Measurements from ENCODE around the gene HBD. TPM values are rescaled to one million over a fixed set of nuclear protein-coding genes. Genes with fewer than 3 reads are reported as not detected.

HBD gene
- polyA plus RNA-seq, 1 experiment: 42.2 TPM

GRCh38 chr11:5239046-5239445 lies 4.8 kb upstream of the HBD start:
- Histone ChIP-seq H3K27me3 (ENCODE audit: control insufficient read depth, insufficient read depth, low read length) (no peaks in the 10 kb centered on the region), H3K9me3 (ENCODE audit: control insufficient read depth, insufficient read depth, low read length) (no peaks in the 10 kb centered on the region), H3K4me3 (ENCODE audit: low read depth, low read length) (no peak overlapping the region), H3K27ac (ENCODE audit: low read depth, low read length) (no peak overlapping the region)
- no peak for DNase-seq (ENCODE audit: low read depth, low spot score)
- ChIA-PET CTCF (no interaction called here), POLR2A (no interaction called here)
- TF ChIP-seq CTCF (IDR thresholded peaks at IDR 0.05; ENCODE audit: low read depth, low read length): no peak

GRCh38 chr11:5238486-5238885 lies 4.2 kb upstream of the HBD start:
- no peak for TF ChIP-seq CTCF (IDR thresholded peaks at IDR 0.05; ENCODE audit: low read depth, low read length)
- Histone ChIP-seq H3K27ac (ENCODE audit: low read depth, low read length) (no peak overlapping the region), H3K9me3 (ENCODE audit: control insufficient read depth, insufficient read depth, low read length) (no peaks in the 10 kb centered on the region), H3K27me3 (ENCODE audit: control insufficient read depth, insufficient read depth, low read length) (no peaks in the 10 kb centered on the region), H3K4me3 (ENCODE audit: low read depth, low read length) (no peak overlapping the region)
- POLR2A ChIA-PET: no interaction called here
- CTCF ChIA-PET: interaction anchor here (1.9 kb wide), 1 partner anchor 34 kb away, joined by 3 read pairs; no protein-coding TSS in a partner anchor
- no peak for DNase-seq (ENCODE audit: low read depth, low spot score)

- CTCF ChIA-PET: interaction anchor here (1.9 kb wide), 1 partner anchor 33 kb away, joined by 3 read pairs; no protein-coding TSS in a partner anchor
- no peak for TF ChIP-seq CTCF (IDR thresholded peaks at IDR 0.05; ENCODE audit: low read depth, low read length)
- H3K27me3 ChIP-seq (ENCODE audit: control insufficient read depth, insufficient read depth, low read length): no peaks in the 10 kb centered on the region
- POLR2A ChIA-PET: no interaction called here
- no peak for DNase-seq (ENCODE audit: low read depth, low spot score)
- H3K27ac ChIP-seq (ENCODE audit: low read depth, low read length): no peak overlapping the region
- H3K9me3 ChIP-seq (ENCODE audit: control insufficient read depth, insufficient read depth, low read length): no peaks in the 10 kb centered on the region
- H3K4me3 ChIP-seq (ENCODE audit: low read depth, low read length): no peak overlapping the region
Measured at GRCh38 chr11:5237420-5237819, 3.1 kb upstream of the HBD start.

GRCh38 chr11:5235364-5236095 lies 1.2 kb upstream of the HBD start:
- Histone ChIP-seq H3K4me3 (ENCODE audit: low read depth, low read length) (no peak overlapping the region), H3K27ac (ENCODE audit: low read depth, low read length) (no peak overlapping the region), H3K27me3 (ENCODE audit: control insufficient read depth, insufficient read depth, low read length) (no peaks in the 10 kb centered on the region), H3K9me3 (ENCODE audit: control insufficient read depth, insufficient read depth, low read length) (no peaks in the 10 kb centered on the region)
- TF ChIP-seq CTCF (IDR thresholded peaks at IDR 0.05; ENCODE audit: low read depth, low read length): no peak
- no peak for DNase-seq (ENCODE audit: low read depth, low spot score)
- ChIA-PET CTCF (no interaction called here), POLR2A (no interaction called here)

DNA sequence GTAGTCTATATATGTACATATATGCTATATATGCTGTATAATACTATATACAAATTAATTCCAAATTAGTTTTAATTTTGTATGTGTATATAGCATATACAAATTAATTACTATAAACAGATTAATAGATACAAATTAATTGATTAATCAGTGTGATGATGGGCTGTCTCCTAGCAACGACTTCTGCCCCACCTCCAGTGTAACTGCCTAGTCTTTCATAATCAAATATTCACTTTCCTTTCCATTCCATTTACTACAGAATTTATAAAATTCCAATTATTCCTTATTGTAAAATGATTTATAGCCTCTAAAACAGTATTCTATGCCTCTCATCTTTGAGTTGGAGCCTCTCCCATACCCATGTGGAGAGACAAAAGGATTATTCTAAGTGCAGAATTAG lies 976 bp downstream of the HBD start:
- no peak for TF ChIP-seq CTCF (IDR thresholded peaks at IDR 0.05; ENCODE audit: low read depth, low read length)
- no peak for DNase-seq (ENCODE audit: low read depth, low spot score)
- no peak overlapping the region for H3K27ac ChIP-seq (ENCODE audit: low read depth, low read length)
- H3K4me3 ChIP-seq (ENCODE audit: low read depth, low read length): no peak overlapping the region
- H3K27me3 ChIP-seq (ENCODE audit: control insufficient read depth, insufficient read depth, low read length): no peaks in the 10 kb centered on the region
- H3K9me3 ChIP-seq (ENCODE audit: control insufficient read depth, insufficient read depth, low read length): no peaks in the 10 kb centered on the region
- ChIA-PET CTCF (no interaction called here), POLR2A (no interaction called here)

Data from AG04450 (cell line).